Mesenchymal stem cell (in vitro differentiated cells and primary cell): Measurements from ENCODE around the gene TIPIN.
"Not testable (repeated sequence)": the region's sequence is repeated elsewhere in the genome, so short reads cannot be mapped to it uniquely, and the experiment has no call there.

ENCODE experiments used
- DNase-seq: peaks from one replicate; pipeline ENCODE4 v3.0.0-alpha.2; 2013
- H2AFZ ChIP-seq: one replicate; pipeline ENCODE4 v1.6.1; 2013; ENCODE audit warnings: low read depth, mild to moderate bottlenecking, control low read depth, inconsistent platforms, low read length, moderate library complexity
- H2AK5ac ChIP-seq: 2 replicates; pipeline ENCODE4 v1.6.1; 2013; ENCODE audit warnings: low read length, moderate library complexity, mild to moderate bottlenecking, inconsistent platforms; ENCODE audit not compliant: severe bottlenecking
- H2BK120ac ChIP-seq: one replicate; pipeline ENCODE4 v1.6.1; 2013; ENCODE audit warnings: low read depth, mild to moderate bottlenecking, inconsistent platforms, low read length, moderate library complexity
- H2BK12ac ChIP-seq, 2 experiments: one replicate each; pipeline ENCODE4 v1.6.1; 2013; ENCODE audit warnings: inconsistent platforms in 2 of 2, low read length in 2 of 2, mild to moderate bottlenecking in 2 of 2, moderate library complexity in 2 of 2, control low read depth in 1 of 2
- H2BK15ac ChIP-seq: one replicate; pipeline ENCODE4 v1.6.1; 2013; ENCODE audit warnings: mild to moderate bottlenecking, low read depth, inconsistent platforms; ENCODE audit not compliant: poor library complexity, severe bottlenecking
- H2BK5ac ChIP-seq: 2 replicates; pipeline ENCODE4 v1.6.1; 2013; ENCODE audit warnings: low read depth, mild to moderate bottlenecking, low read length, control low read depth, inconsistent platforms; ENCODE audit not compliant: poor library complexity, severe bottlenecking
- H3K14ac ChIP-seq, 2 experiments: one replicate each; pipeline ENCODE4 v1.6.1; 2013; ENCODE audit warnings: inconsistent platforms in 2 of 2, low read length in 2 of 2, control low read depth in 1 of 2, mild to moderate bottlenecking in 1 of 2, moderate library complexity in 1 of 2
- H3K18ac ChIP-seq, 2 experiments: one replicate each; pipeline ENCODE4 v1.6.1; 2013; ENCODE audit warnings: inconsistent platforms in 2 of 2, low read length in 2 of 2, control low read depth in 1 of 2, low read depth in 1 of 2, mild to moderate bottlenecking in 1 of 2
- H3K23ac ChIP-seq, 2 experiments: one replicate each; pipeline ENCODE4 v1.6.1; 2013; ENCODE audit warnings: inconsistent platforms in 2 of 2, low read length in 2 of 2, mild to moderate bottlenecking in 2 of 2, moderate library complexity in 2 of 2, control low read depth in 1 of 2
- H3K27ac ChIP-seq: 2 replicates; pipeline ENCODE4 v1.5.1; 2013; ENCODE audit warnings: mild to moderate bottlenecking, moderate library complexity, low read length, control low read depth, inconsistent platforms; ENCODE audit not compliant: poor library complexity, severe bottlenecking
- H3K27me3 ChIP-seq, 2 experiments: 2 replicates each; pipeline versions ENCODE4 v1.6.1 to v1.7.0; 2013; ENCODE audit warnings: low read length in 2 of 2, mild to moderate bottlenecking in 2 of 2, moderate library complexity in 2 of 2, control low read depth in 1 of 2, inconsistent platforms in 1 of 2; ENCODE audit not compliant: control insufficient read depth in 1 of 2, insufficient read depth in 1 of 2
- H3K36me3 ChIP-seq, 2 experiments: 2 replicates each; pipeline versions ENCODE4 v1.6.1 to v1.7.0; 2013; ENCODE audit warnings: low read length in 2 of 2, control low read depth in 1 of 2, inconsistent platforms in 1 of 2, low read depth in 1 of 2, mild to moderate bottlenecking in 1 of 2; ENCODE audit not compliant: insufficient read depth in 2 of 2, control insufficient read depth in 1 of 2
- H3K4ac ChIP-seq, 2 experiments: one replicate each; pipeline ENCODE4 v1.6.1; 2013; ENCODE audit warnings: inconsistent platforms in 2 of 2, low read length in 2 of 2, mild to moderate bottlenecking in 2 of 2, moderate library complexity in 2 of 2, control low read depth in 1 of 2, low read depth in 1 of 2
- H3K4me1 ChIP-seq: 2 replicates; pipeline ENCODE4 v1.6.1; 2013; ENCODE audit warnings: low read depth, low read length, control low read depth; ENCODE audit not compliant: control insufficient read depth, insufficient read depth
- H3K4me2 ChIP-seq: 2 replicates; pipeline ENCODE4 v1.6.1; 2013; ENCODE audit warnings: low read length, mild to moderate bottlenecking, inconsistent platforms; ENCODE audit not compliant: poor library complexity, severe bottlenecking
- H3K4me3 ChIP-seq, 2 experiments: 2 replicates each; pipeline versions ENCODE4 v1.5.1 to v1.7.0; 2013; ENCODE audit warnings: low read length in 2 of 2, mild to moderate bottlenecking in 2 of 2, control low read depth in 1 of 2, low read depth in 1 of 2; ENCODE audit not compliant: insufficient read depth in 1 of 2
- H3K79me1 ChIP-seq: replicated peaks from 2 replicates; pipeline ENCODE4 v1.6.1; 2013; ENCODE audit warnings: mild to moderate bottlenecking, control low read depth, low read length, inconsistent platforms; ENCODE audit not compliant: poor library complexity, severe bottlenecking
- H3K9ac ChIP-seq: 2 replicates; pipeline ENCODE4 v1.7.0; 2013; ENCODE audit warnings: mild to moderate bottlenecking, low read length, moderate library complexity
- H3K9me3 ChIP-seq: 2 replicates; pipeline ENCODE4 v1.7.0; 2013; ENCODE audit warnings: mild to moderate bottlenecking, low read length; ENCODE audit not compliant: control insufficient read depth
- H4K8ac ChIP-seq: one replicate; pipeline ENCODE4 v1.6.1; 2013; ENCODE audit warnings: inconsistent platforms, mild to moderate bottlenecking, low read length, moderate library complexity
- H4K91ac ChIP-seq: one replicate; pipeline ENCODE4 v1.6.1; 2013; ENCODE audit warnings: mild to moderate bottlenecking, low read length, inconsistent platforms
- WGBS: methylation state at CpG from one replicate; pipeline ENCODE4 v1.1.7; 2013; ENCODE audit warnings: mixed read lengths; 5-methylcytosine and 5-hydroxymethylcytosine counted together

TIPIN gene

GRCh38 chr15:66359740-66360139 lies 3.3 kb upstream of the TIPIN start:
- no peak overlapping the region for H3K9ac ChIP-seq
- H3K36me3 ChIP-seq: no peaks in the 10 kb centered on the region
- WGBS: 90% methylated on average over 4 of the region's 7 CpGs
- H2AFZ ChIP-seq: no peak overlapping the region
- no peak overlapping the region for H2BK5ac ChIP-seq
- H3K27me3 ChIP-seq: no peaks in the 10 kb centered on the region
- H3K9me3 ChIP-seq: no peaks in the 10 kb centered on the region
- H2AK5ac ChIP-seq: no peak overlapping the region
- no peak overlapping the region for H3K14ac ChIP-seq
- H3K4ac ChIP-seq: no peak overlapping the region
- H2BK15ac ChIP-seq: no peak overlapping the region
- H4K91ac ChIP-seq: no peak overlapping the region
- no peak overlapping the region for H3K27ac ChIP-seq
- H3K4me1 ChIP-seq: peaks cover 3% of the 10 kb centered on the region
- H3K23ac ChIP-seq: no peak overlapping the region
- DNase-seq: no peak
- H3K4me3 ChIP-seq: no peak overlapping the region
- no peak overlapping the region for H3K4me2 ChIP-seq
- no peak overlapping the region for H3K18ac ChIP-seq
- no peak overlapping the region for H2BK12ac ChIP-seq
- H4K8ac ChIP-seq: no peak overlapping the region
- peaks cover 4% of the 10 kb centered on the region for H3K79me1 ChIP-seq
- no peak overlapping the region for H2BK120ac ChIP-seq

GRCh38 chr15:66356077-66356358 lies 467 bp downstream of the TIPIN start:
- no peak overlapping the region for H2BK15ac ChIP-seq
- H3K36me3 ChIP-seq: peaks cover 0 to 9% of the 10 kb centered on the region in 2 experiments
- H3K27ac ChIP-seq: peak overlapping the region; percentile 3
- peak overlapping the region; percentile 24 for H3K4ac ChIP-seq
- 4% methylated on average over 12 of the region's 12 CpGs for WGBS
- H2AFZ ChIP-seq: peak overlapping the region; percentile 83
- peak overlapping the region; percentile 83 for H4K8ac ChIP-seq
- H3K9ac ChIP-seq: peak overlapping the region; percentile 95
- H3K27me3 ChIP-seq: no peaks in the 10 kb centered on the region
- H3K4me1 ChIP-seq: peaks cover 3% of the 10 kb centered on the region
- H3K9me3 ChIP-seq: no peaks in the 10 kb centered on the region
- H3K79me1 ChIP-seq: peaks cover 7% of the 10 kb centered on the region
- no peak overlapping the region for H2BK5ac ChIP-seq
- no peak for DNase-seq
- H3K4me3 ChIP-seq: peak overlapping the region; percentile 64 to 84
- no peak overlapping the region for H4K91ac ChIP-seq
- H2BK12ac ChIP-seq: no peak overlapping the region
- H3K23ac ChIP-seq: no peak overlapping the region
- peak overlapping the region; percentile 86 for H3K4me2 ChIP-seq
- peak overlapping the region in 1 of 2 experiments; percentile 30 for H3K14ac ChIP-seq
- no peak overlapping the region for H2BK120ac ChIP-seq
- H3K18ac ChIP-seq: peak overlapping the region; percentile 58 to 84
- no peak overlapping the region for H2AK5ac ChIP-seq

- H4K8ac ChIP-seq, H3K4ac ChIP-seq, H3K4me3 ChIP-seq, H3K4me2 ChIP-seq, H3K14ac ChIP-seq, H2AFZ ChIP-seq, H2AK5ac ChIP-seq, H3K9me3 ChIP-seq, H2BK5ac ChIP-seq, H3K18ac ChIP-seq, H2BK15ac ChIP-seq, H4K91ac ChIP-seq, H3K4me1 ChIP-seq, DNase-seq, H3K27me3 ChIP-seq, H3K23ac ChIP-seq, H3K27ac ChIP-seq, H2BK120ac ChIP-seq, H3K9ac ChIP-seq, H2BK12ac ChIP-seq, H3K79me1 ChIP-seq: not testable (repeated sequence)
- H3K36me3 ChIP-seq: peaks cover 6 to 33% of the 10 kb centered on the region in 2 experiments
- WGBS: 80% methylated on average over 5 of the region's 5 CpGs
Observed at GRCh38 chr15:66348530-66348929, 8.0 kb downstream of the TIPIN start.

GRCh38 chr15:66328771-66329170 lies 27.7 kb downstream of the TIPIN start:
- Histone ChIP-seq H2BK120ac (no peak overlapping the region), H3K4me1 (no peaks in the 10 kb centered on the region), H3K14ac (no peak overlapping the region), H3K36me3 (peaks cover 18 to 84% of the 10 kb centered on the region in 2 experiments), H2AFZ (no peak overlapping the region), H2BK15ac (no peak overlapping the region), H3K18ac (no peak overlapping the region), H2AK5ac (no peak overlapping the region), H3K27me3 (no peaks in the 10 kb centered on the region), H3K27ac (no peak overlapping the region), H2BK5ac (no peak overlapping the region), H3K23ac (no peak overlapping the region), H3K4me3 (no peak overlapping the region), H3K9ac (no peak overlapping the region), H3K79me1 (peaks cover 3% of the 10 kb centered on the region), H2BK12ac (no peak overlapping the region), H4K8ac (no peak overlapping the region), H3K4me2 (no peak overlapping the region), H4K91ac (no peak overlapping the region), H3K9me3 (no peaks in the 10 kb centered on the region), H3K4ac (no peak overlapping the region)
- DNase-seq: no peak
- WGBS: 93% methylated on average over 13 of the region's 14 CpGs
